Gastroesophageal sphincter (tissue), 3 donors: ENCODE measurements around the gene PPAN.

ENCODE experiments used
- CTCF ChIP-seq, 4 experiments: fragments of 200-600 bp in 2 of 4; fragments of 450-650 bp in 2 of 4; sonication (generic) in 1 of 4; IDR thresholded peaks; one replicate each; pipeline ENCODE4 v1.5.1; 2017 to 2019; ENCODE audit warnings: antibody characterized with exemption in 4 of 4, mild to moderate bottlenecking in 2 of 4, moderate library complexity in 2 of 4
- EP300 ChIP-seq: sonication (generic); formaldehyde crosslinking; IDR thresholded peaks from one replicate; pipeline ENCODE4 v1.6.1; 2017; ENCODE audit warnings: antibody characterized with exemption, mild to moderate bottlenecking
- POLR2A ChIP-seq, 2 donors: fragments of 450-650 bp; IDR thresholded peaks; one replicate each; pipeline ENCODE4 v1.6.1; 2017; ENCODE audit warnings: antibody characterized with exemption in 2 of 2, mild to moderate bottlenecking in 2 of 2, moderate library complexity in 1 of 2
- POLR2AphosphoS5 ChIP-seq: sonication (generic); formaldehyde crosslinking; IDR thresholded peaks from one replicate; pipeline ENCODE4 v1.6.1; 2017; ENCODE audit warnings: antibody characterized with exemption

- TF ChIP-seq CTCF (IDR thresholded peaks at IDR 0.05) = no peak
- peak; percentile 5 for TF ChIP-seq POLR2AphosphoS5
- no peak for TF ChIP-seq EP300
- TF ChIP-seq POLR2A (IDR thresholded peaks at IDR 0.05) = no peak
Observed at GRCh38 chr19:10115392-10116084, 9.4 kb downstream of the PPAN start.
